Sigmoid colon (tissue), 7 donors: ENCODE data around the gene SUGCT. TPM values are rescaled to one million over a fixed set of nuclear protein-coding genes. Genes with fewer than 3 reads are reported as not detected.

Source experiments
- DNase-seq: peaks from one replicate; pipeline ENCODE4 v3.0.0-alpha.2; 2019
- H3K27ac ChIP-seq, 4 donors: fragments of 200-600 bp; sonication (generic); one replicate each; pipeline ENCODE4 v1.5.1; 2016 to 2019; ENCODE audit warnings: mild to moderate bottlenecking in 1 of 4
- H3K27me3 ChIP-seq, 3 donors: fragments of 200-600 bp; sonication (generic); one replicate each; pipeline ENCODE4 v1.5.1; 2019; ENCODE audit warnings: mild to moderate bottlenecking in 1 of 3
- H3K36me3 ChIP-seq, 4 donors: fragments of 200-600 bp; sonication (generic); one replicate each; pipeline ENCODE4 v1.5.1; 2016 to 2019
- H3K4me1 ChIP-seq, 4 donors: fragments of 200-600 bp; sonication (generic); one replicate each; pipeline ENCODE4 v1.5.1; 2017 to 2019
- H3K4me3 ChIP-seq, 4 donors: fragments of 200-600 bp; sonication (generic); one replicate each; pipeline ENCODE4 v1.5.1; 2017 to 2019; ENCODE audit warnings: mild to moderate bottlenecking in 2 of 4, moderate library complexity in 1 of 4
- H3K9me3 ChIP-seq, 4 donors: fragments of 200-600 bp in 3 of 4; sonication (generic) in 3 of 4; one replicate each; pipeline versions ENCODE4 v1.5.1 to v1.6.1; 2013 to 2019
- EP300 ChIP-seq, 4 donors: sonication (generic); formaldehyde crosslinking; IDR thresholded peaks; one replicate each; pipeline ENCODE4 v1.6.1; 2017; ENCODE audit warnings: antibody characterized with exemption in 4 of 4
- POLR2A ChIP-seq, 2 donors: fragments of 450-650 bp; IDR thresholded peaks; one replicate each; pipeline ENCODE4 v1.6.1; 2016; ENCODE audit warnings: antibody characterized with exemption in 2 of 2, mild to moderate bottlenecking in 2 of 2, moderate library complexity in 2 of 2
- POLR2AphosphoS5 ChIP-seq, 4 donors: sonication (generic); formaldehyde crosslinking; IDR thresholded peaks; one replicate each; pipeline ENCODE4 v1.6.1; 2017; ENCODE audit warnings: antibody characterized with exemption in 4 of 4
- WGBS, 2 donors: extraction: QIAGEN DNeasy Blood & Tissue Kit; methylation state at CpG; one replicate each; pipeline ENCODE4 v1.1.7; 2013; 5-methylcytosine and 5-hydroxymethylcytosine counted together
- intact Hi-C: fragments of 100-400 bp; cut with DNase I; formaldehyde crosslinking; loops from one replicate; pipeline ENCODE4 v1.15.1; 2023
- polyA plus RNA-seq, 3 donors: library from polyadenylated mRNA; stranded (reverse); fragments of 200-250 nt; gene quantifications; one replicate each; pipeline ENCODE4 v1.2.3, GENCODE V29; 2013
- total RNA-seq, 4 donors: library from RNA; depleted of rRNA; stranded (reverse); fragments of >200 nt; gene quantifications; one replicate each; pipeline ENCODE4 v1.1.0, GENCODE V29; 2016
- TF ChIP-seq, protein P1 (sequence below), 4 experiments: fragments of 450-650 bp in 3 of 4; fragments of 200-600 bp in 1 of 4; IDR thresholded peaks; one replicate each; pipeline ENCODE4 v1.5.1; 2016 to 2019; ENCODE audit warnings: antibody characterized with exemption in 4 of 4, mild to moderate bottlenecking in 3 of 4, moderate library complexity in 2 of 4
- donor health status: healthy with polysubstance abuse.
- donor health status: Bipolar disorder and iron deficiency.
- donor health status: healthy.

The SUGCT gene
- total and polyA plus RNA-seq, 7 donors: 2.3 to 25.9 (median 6.3) TPM

DNA sequence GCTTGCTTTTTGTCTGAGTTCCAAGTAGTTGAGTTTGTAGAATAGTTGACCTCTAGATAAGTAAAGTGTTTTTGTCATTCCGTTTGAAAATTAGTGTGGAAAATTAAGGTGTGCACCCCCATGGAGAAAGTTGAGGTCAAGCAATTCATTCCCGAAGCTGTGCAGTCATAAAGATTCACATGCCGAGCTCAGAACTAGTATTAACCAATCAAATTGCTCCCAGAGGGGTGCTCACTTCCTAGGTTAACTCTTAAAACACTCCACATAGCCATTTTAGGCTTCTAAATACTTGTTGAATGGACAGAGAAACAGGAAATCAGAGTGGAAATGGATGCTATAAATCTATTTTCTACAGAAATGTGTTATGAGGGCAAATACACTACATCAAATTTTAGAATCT lies 638.9 kb downstream of the SUGCT start:
- H3K4me1 ChIP-seq: peaks cover 0 to 2% (median 0%) of the 10 kb centered on the region in 4 donors
- H3K27me3 ChIP-seq: no peaks in the 10 kb centered on the region
- 75 to 76% methylated on average over 3 of the region's 3 CpGs for WGBS, 2 donors
- no peak overlapping the region for H3K4me3 ChIP-seq
- DNase-seq: no peak
- no peaks in the 10 kb centered on the region for H3K9me3 ChIP-seq
- no peaks in the 10 kb centered on the region for H3K36me3 ChIP-seq
- no peak overlapping the region for H3K27ac ChIP-seq
- intact Hi-C loops: no loop called here
- TF ChIP-seq POLR2AphosphoS5 (IDR thresholded peaks at IDR 0.05) (no peak), EP300 (IDR thresholded peaks at IDR 0.05) (no peak), POLR2A (IDR thresholded peaks at IDR 0.05) (no peak)
- TF ChIP-seq, protein P1, sequence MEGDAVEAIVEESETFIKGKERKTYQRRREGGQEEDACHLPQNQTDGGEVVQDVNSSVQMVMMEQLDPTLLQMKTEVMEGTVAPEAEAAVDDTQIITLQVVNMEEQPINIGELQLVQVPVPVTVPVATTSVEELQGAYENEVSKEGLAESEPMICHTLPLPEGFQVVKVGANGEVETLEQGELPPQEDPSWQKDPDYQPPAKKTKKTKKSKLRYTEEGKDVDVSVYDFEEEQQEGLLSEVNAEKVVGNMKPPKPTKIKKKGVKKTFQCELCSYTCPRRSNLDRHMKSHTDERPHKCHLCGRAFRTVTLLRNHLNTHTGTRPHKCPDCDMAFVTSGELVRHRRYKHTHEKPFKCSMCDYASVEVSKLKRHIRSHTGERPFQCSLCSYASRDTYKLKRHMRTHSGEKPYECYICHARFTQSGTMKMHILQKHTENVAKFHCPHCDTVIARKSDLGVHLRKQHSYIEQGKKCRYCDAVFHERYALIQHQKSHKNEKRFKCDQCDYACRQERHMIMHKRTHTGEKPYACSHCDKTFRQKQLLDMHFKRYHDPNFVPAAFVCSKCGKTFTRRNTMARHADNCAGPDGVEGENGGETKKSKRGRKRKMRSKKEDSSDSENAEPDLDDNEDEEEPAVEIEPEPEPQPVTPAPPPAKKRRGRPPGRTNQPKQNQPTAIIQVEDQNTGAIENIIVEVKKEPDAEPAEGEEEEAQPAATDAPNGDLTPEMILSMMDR (IDR thresholded peaks at IDR 0.05): no peak

DNA sequence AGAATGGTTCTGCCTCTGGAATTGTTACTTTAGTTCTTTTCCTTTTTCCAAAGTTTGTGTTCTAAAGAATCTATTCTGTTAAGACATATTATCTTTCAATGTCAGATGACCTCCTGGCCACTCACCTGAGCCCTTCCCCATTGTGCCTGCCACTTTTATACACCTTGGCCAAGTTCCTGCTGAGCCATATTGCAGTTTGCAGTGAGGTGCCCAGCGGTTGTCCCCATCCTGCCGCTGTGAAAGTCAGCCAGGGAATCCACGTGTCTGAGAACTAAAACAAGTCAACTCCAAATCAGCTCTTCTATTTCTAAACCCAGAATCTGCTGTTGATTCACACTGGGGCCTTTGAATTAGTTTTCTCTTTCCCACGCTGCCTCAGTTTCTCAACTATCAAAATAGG lies 641.1 kb downstream of the SUGCT start:
- H3K27ac ChIP-seq: no peak overlapping the region
- no peaks in the 10 kb centered on the region for H3K36me3 ChIP-seq
- no peaks in the 10 kb centered on the region for H3K9me3 ChIP-seq
- 90 to 95% methylated on average over 4 of the region's 4 CpGs for WGBS, 2 donors
- H3K4me1 ChIP-seq: peaks cover 0 to 22% (median 22%) of the 10 kb centered on the region in 4 donors
- H3K27me3 ChIP-seq: no peaks in the 10 kb centered on the region
- intact Hi-C loops: no loop called here
- no peak for DNase-seq
- H3K4me3 ChIP-seq: no peak overlapping the region
- TF ChIP-seq, protein P1 (IDR thresholded peaks at IDR 0.05): no peak
- TF ChIP-seq POLR2AphosphoS5 (IDR thresholded peaks at IDR 0.05) (no peak), POLR2A (IDR thresholded peaks at IDR 0.05) (no peak), EP300 (IDR thresholded peaks at IDR 0.05) (no peak)

DNA sequence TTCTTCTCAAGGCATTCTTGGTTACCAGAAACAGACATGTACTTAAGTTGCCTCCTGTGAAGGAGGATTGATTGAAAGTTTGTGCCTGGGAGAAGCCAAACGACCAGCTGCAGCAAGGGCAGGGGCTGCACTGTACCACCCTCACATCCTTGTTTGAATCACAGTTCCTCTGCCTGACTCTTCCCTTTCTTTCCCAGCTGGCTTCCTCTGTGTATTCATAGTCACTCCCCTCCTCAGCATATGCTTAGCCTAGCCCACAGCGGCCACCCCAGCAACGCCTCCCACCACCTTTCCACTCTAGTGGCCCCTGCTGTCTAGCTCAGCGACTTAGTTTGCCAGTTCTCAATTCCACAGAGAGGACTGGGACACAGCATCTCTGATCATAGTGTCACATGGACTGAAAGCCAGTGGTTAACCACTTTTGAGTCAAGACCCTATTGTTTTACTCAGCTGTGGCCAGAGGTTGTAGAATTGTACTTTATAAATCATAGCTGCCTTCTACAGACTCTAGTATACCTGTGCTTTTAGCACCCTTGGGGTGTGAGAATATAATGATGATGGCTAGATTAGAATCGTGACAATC lies 643.0 kb downstream of the SUGCT start:
- Histone ChIP-seq H3K4me3 (no peak overlapping the region), H3K9me3 (no peaks in the 10 kb centered on the region), H3K36me3 (no peaks in the 10 kb centered on the region), H3K4me1 (peaks cover 0 to 29% (median 27%) of the 10 kb centered on the region in 4 donors), H3K27me3 (no peaks in the 10 kb centered on the region), H3K27ac (no peak overlapping the region)
- no peak for TF ChIP-seq POLR2AphosphoS5 (IDR thresholded peaks at IDR 0.05)
- TF ChIP-seq, protein P1 (IDR thresholded peaks at IDR 0.05): no peak
- TF ChIP-seq EP300 (IDR thresholded peaks at IDR 0.05): no peak
- no peak for TF ChIP-seq POLR2A (IDR thresholded peaks at IDR 0.05)
- intact Hi-C loops: no loop called here
- no peak for DNase-seq
- 82 to 88% methylated on average over 5 of the region's 5 CpGs for WGBS, 2 donors

DNA sequence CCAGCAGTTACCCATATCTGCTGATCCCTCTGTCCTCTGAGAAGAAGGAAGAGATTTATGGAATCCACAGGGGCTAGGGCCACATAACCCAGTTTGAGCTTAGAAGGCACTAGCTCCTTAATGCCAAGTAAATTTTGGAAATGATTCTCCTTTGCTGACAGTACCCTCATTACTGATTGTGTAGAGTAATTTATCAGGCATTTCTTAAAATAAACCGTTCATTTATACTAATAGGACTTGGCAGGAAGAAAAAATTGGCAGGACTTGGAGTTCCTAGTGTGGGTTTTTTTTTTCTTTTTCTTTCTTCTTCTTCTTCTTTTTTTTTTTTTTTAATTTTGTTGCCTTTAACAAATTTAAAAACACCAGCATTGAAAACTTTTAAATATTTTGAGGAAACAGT lies 645.7 kb downstream of the SUGCT start:
- Histone ChIP-seq H3K4me1 (peaks cover 0 to 29% (median 27%) of the 10 kb centered on the region in 4 donors), H3K36me3 (no peaks in the 10 kb centered on the region), H3K27ac (peak overlapping the region in 2 of 4 donors; percentile 28 to 68), H3K9me3 (no peaks in the 10 kb centered on the region), H3K4me3 (no peak overlapping the region), H3K27me3 (no peaks in the 10 kb centered on the region)
- no peak for DNase-seq
- 65 to 71% methylated on average over 1 of the region's 1 CpG for WGBS, 2 donors
- TF ChIP-seq, protein P1 (IDR thresholded peaks at IDR 0.05): no peak
- TF ChIP-seq EP300 (IDR thresholded peaks at IDR 0.05): no peak
- no peak for TF ChIP-seq POLR2AphosphoS5 (IDR thresholded peaks at IDR 0.05)
- TF ChIP-seq POLR2A (IDR thresholded peaks at IDR 0.05): no peak
- intact Hi-C loops: no loop called here

DNA sequence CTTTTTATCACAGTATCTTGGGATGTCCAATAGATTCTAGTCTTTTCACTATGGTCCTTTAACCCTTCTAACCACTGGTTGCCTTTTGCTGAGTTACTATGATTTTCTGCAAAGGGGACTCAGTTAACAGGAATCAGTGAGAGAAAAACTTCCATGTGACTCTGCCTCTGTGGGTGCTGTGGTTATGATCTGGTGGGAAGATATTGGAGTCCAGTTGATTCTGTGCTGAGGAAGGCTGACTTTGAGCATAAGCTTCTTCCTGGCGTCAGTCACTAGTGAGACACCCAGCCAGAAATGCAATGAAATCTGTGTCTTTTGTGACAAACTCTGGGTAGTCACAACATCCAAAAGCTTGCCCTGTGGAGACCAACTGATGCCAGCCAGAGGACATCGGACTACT lies 648.0 kb downstream of the SUGCT start:
- DNase-seq: no peak
- Histone ChIP-seq H3K9me3 (no peaks in the 10 kb centered on the region), H3K27me3 (no peaks in the 10 kb centered on the region), H3K27ac (no peak overlapping the region), H3K4me3 (no peak overlapping the region), H3K36me3 (no peaks in the 10 kb centered on the region), H3K4me1 (peaks cover 0 to 29% (median 27%) of the 10 kb centered on the region in 4 donors)
- intact Hi-C loops: no loop called here
- WGBS, 2 donors: 87 to 94% methylated on average over 2 of the region's 2 CpGs
- TF ChIP-seq POLR2AphosphoS5 (IDR thresholded peaks at IDR 0.05): no peak
